ENCODE data around the gene DENND4C.

- no peak for TF ChIP-seq CTCF (tag by site-specific recombination; IDR thresholded peaks at IDR 0.05)
- no peak for TF ChIP-seq SP2 (tag by site-specific recombination; IDR thresholded peaks at IDR 0.05)
- no peak for TF ChIP-seq WT1 (tag by site-specific recombination; IDR thresholded peaks at IDR 0.05)
- no peak for TF ChIP-seq ZNF138 (tag by site-specific recombination; IDR thresholded peaks at IDR 0.05; ENCODE audit: borderline replicate concordance)
- no peak for TF ChIP-seq ZNF510 (tag by site-specific recombination; IDR thresholded peaks at IDR 0.05; ENCODE audit: insufficient replicate concordance)
- TF ChIP-seq ZBTB17 (tag by site-specific recombination; IDR thresholded peaks at IDR 0.05), result no peak
- no peak for TF ChIP-seq ZNF416 (tag by site-specific recombination; IDR thresholded peaks at IDR 0.05)
- no peak for TF ChIP-seq ZNF274 (IDR thresholded peaks at IDR 0.05; ENCODE audit: low read length)
- TF ChIP-seq ZNF274 (tag by site-specific recombination; IDR thresholded peaks at IDR 0.05; ENCODE audit: borderline replicate concordance), result no peak
- no peak for TF ChIP-seq PRDM4 (tag by site-specific recombination; IDR thresholded peaks at IDR 0.05)
- no peak for TF ChIP-seq ZNF280D (tag by site-specific recombination; IDR thresholded peaks at IDR 0.05)
- TF ChIP-seq ZNF747 (tag by site-specific recombination; IDR thresholded peaks at IDR 0.05), result no peak
- no peak for TF ChIP-seq ZNF777 (tag by site-specific recombination; IDR thresholded peaks at IDR 0.05; ENCODE audit: borderline replicate concordance)
- no peak for TF ChIP-seq PATZ1 (tag by site-specific recombination; IDR thresholded peaks at IDR 0.05)
Measured at GRCh38 chr9:19246891-19247290, 16.4 kb downstream of the DENND4C start.
